Stromal cell of bone marrow (primary cell): ENCODE measurements around the gene TRRAP.
"Not testable (repeated sequence)": the region's sequence is repeated elsewhere in the genome, so short reads cannot be mapped to it uniquely, and the experiment has no call there.

Source experiments
- DNase-seq: peaks from one replicate; pipeline ENCODE4 v3.0.0-alpha.2; 2012; ENCODE audit warnings: low read depth

Gene TRRAP

GRCh38 chr7:98866765-98867164 lies 11.6 kb upstream of the TRRAP start:
- DNase-seq: no peak

- no peak for DNase-seq
Observed at GRCh38 chr7:98868450-98868849, 9.9 kb upstream of the TRRAP start.

GRCh38 chr7:98869027-98869596 lies 9.2 kb upstream of the TRRAP start:
- DNase-seq: no peak

- no peak for DNase-seq
Observed at GRCh38 chr7:98869597-98870120, 8.7 kb upstream of the TRRAP start, which contains the start of gene TMEM130. TMEM130 (minus strand) TSS chr7:98870014; CDS start chr7:98869861, 153 bp downstream.

GRCh38 chr7:98870121-98870651 lies 8.1 kb upstream of the TRRAP start:
- DNase-seq: no peak

- no peak for DNase-seq
Observed at GRCh38 chr7:98870807-98871491, 7.4 kb upstream of the TRRAP start.

GRCh38 chr7:98872328-98872924 lies 5.9 kb upstream of the TRRAP start:
- DNase-seq: no peak

GRCh38 chr7:98873610-98874009 lies 4.7 kb upstream of the TRRAP start:
- not testable (repeated sequence) for DNase-seq

- DNase-seq: no peak
Observed at GRCh38 chr7:98874942-98875341, 3.4 kb upstream of the TRRAP start.

- no peak for DNase-seq
Observed at GRCh38 chr7:98875501-98875900, 2.8 kb upstream of the TRRAP start.

- no peak for DNase-seq
Observed at GRCh38 chr7:98877146-98877545, 1.2 kb upstream of the TRRAP start.

GRCh38 chr7:98877692-98878364 lies 504 bp upstream of the TRRAP start:
- DNase-seq: no peak

- DNase-seq: no peak
Observed at GRCh38 chr7:98879198-98879978, 1.1 kb downstream of the TRRAP start.

- DNase-seq: no peak
Observed at GRCh38 chr7:98879979-98880315, 1.6 kb downstream of the TRRAP start.

- DNase-seq: no peak
Observed at GRCh38 chr7:98880485-98880884, 2.2 kb downstream of the TRRAP start.

GRCh38 chr7:98881561-98882315 lies 3.4 kb downstream of the TRRAP start:
- no peak for DNase-seq

- DNase-seq: no peak
Observed at GRCh38 chr7:98884416-98884815, 6.1 kb downstream of the TRRAP start.

GRCh38 chr7:98887038-98887437 lies 8.7 kb downstream of the TRRAP start:
- no peak for DNase-seq

GRCh38 chr7:98892609-98893008 lies 14.3 kb downstream of the TRRAP start:
- no peak for DNase-seq

- DNase-seq: no peak
Observed at GRCh38 chr7:98899816-98900215, 21.5 kb downstream of the TRRAP start.

GRCh38 chr7:98900815-98901214 lies 22.5 kb downstream of the TRRAP start:
- no peak for DNase-seq
